HepG2 (cell line): ENCODE measurements around the gene VMO1. TPM values are rescaled to one million over a fixed set of nuclear protein-coding genes. Genes with fewer than 3 reads are reported as not detected.

Experiments
- ATF5 ChIP-seq: sonication (generic); formaldehyde crosslinking; IDR thresholded peaks from 2 replicates; pipeline ENCODE4 v1.4.0; 2020; ENCODE audit warnings: mild to moderate bottlenecking, low read depth, missing genetic modification reagents
- BORCS8-MEF2B ChIP-seq: sonication (generic); formaldehyde crosslinking; IDR thresholded peaks from 2 replicates; pipeline ENCODE4 v1.8.0; 2022; ENCODE audit warnings: mild to moderate bottlenecking, missing genetic modification reagents
- HOXA3 ChIP-seq: sonication (generic); formaldehyde crosslinking; IDR thresholded peaks from 2 replicates; pipeline ENCODE4 v1.5.0; 2020; ENCODE audit warnings: missing genetic modification reagents
- IRF9 ChIP-seq: sonication (generic); formaldehyde crosslinking; IDR thresholded peaks from 2 replicates; pipeline ENCODE4 v1.8.0; 2022; ENCODE audit warnings: missing genetic modification reagents, mild to moderate bottlenecking, borderline replicate concordance
- KDM1A ChIP-seq: IDR thresholded peaks from 2 replicates; pipeline ENCODE4 v1.6.1; 2016; ENCODE audit warnings: missing compliant biosample characterization
- KLF12 ChIP-seq: sonication (generic); formaldehyde crosslinking; IDR thresholded peaks from 2 replicates; pipeline ENCODE4 v1.4.0; 2020; ENCODE audit warnings: missing genetic modification reagents, borderline replicate concordance
- LRRFIP1 ChIP-seq: sonication (generic); formaldehyde crosslinking; conservative IDR thresholded peaks from 2 replicates; pipeline ENCODE4 v1.4.0; 2020; ENCODE audit warnings: missing genetic modification reagents
- MTA3 ChIP-seq: sonication (generic); formaldehyde crosslinking; IDR thresholded peaks from 2 replicates; pipeline ENCODE4 v1.4.0; 2020; ENCODE audit warnings: missing genetic modification reagents
- POLR2AphosphoS2 ChIP-seq: IDR thresholded peaks from 2 replicates; pipeline ENCODE4 v1.6.1; 2011; ENCODE audit warnings: low read depth, low read length, improper control_type of control experiment
- PRDM4 ChIP-seq: sonication (generic); formaldehyde crosslinking; IDR thresholded peaks from 2 replicates; pipeline ENCODE4 v1.9.0; 2021; ENCODE audit warnings: missing genetic modification reagents, borderline replicate concordance
- REL ChIP-seq: sonication (generic); formaldehyde crosslinking; conservative IDR thresholded peaks from 2 replicates; pipeline ENCODE4 v1.8.0; 2022; ENCODE audit warnings: mild to moderate bottlenecking, missing genetic modification reagents, moderate library complexity
- RNF219 ChIP-seq: sonication (generic); formaldehyde crosslinking; IDR thresholded peaks from 2 replicates; pipeline ENCODE4 v1.5.0; 2020; ENCODE audit warnings: mild to moderate bottlenecking, missing genetic modification reagents
- TBX3 ChIP-seq: fragments of 450-650 bp; IDR thresholded peaks from 2 replicates; pipeline ENCODE4 v1.6.1; 2017; ENCODE audit warnings: antibody characterized with exemption, mild to moderate bottlenecking, inconsistent platforms, borderline replicate concordance
- THAP11 ChIP-seq: IDR thresholded peaks from 2 replicates; pipeline ENCODE4 v1.6.1; 2016; ENCODE audit warnings: missing biosample characterization, missing genetic modification reagents
- ZNF503 ChIP-seq: sonication (generic); formaldehyde crosslinking; IDR thresholded peaks from 2 replicates; pipeline ENCODE4 v1.4.0; 2020; ENCODE audit warnings: missing genetic modification reagents
- ZNF580 ChIP-seq: IDR thresholded peaks from 2 replicates; pipeline ENCODE4 v1.6.1; 2016; ENCODE audit warnings: low read depth, borderline replicate concordance
- ZNF672 ChIP-seq: sonication (generic); formaldehyde crosslinking; IDR thresholded peaks from 2 replicates; pipeline ENCODE4 v1.8.1; 2022; ENCODE audit warnings: missing genetic modification reagents
- ZNF781 ChIP-seq: sonication (generic); formaldehyde crosslinking; IDR thresholded peaks from 2 replicates; pipeline ENCODE4 v1.5.1; 2020; ENCODE audit warnings: borderline replicate concordance, mild to moderate bottlenecking, missing genetic modification reagents; ENCODE audit errors: not compliant biosample characterization
- ZNF850 ChIP-seq: sonication (generic); formaldehyde crosslinking; conservative IDR thresholded peaks from 2 replicates; pipeline ENCODE4 v1.9.0; 2021; ENCODE audit warnings: mild to moderate bottlenecking, missing genetic modification reagents
- polyA plus RNA-seq, 8 experiments: library from polyadenylated mRNA; depleted of rRNA in 3 of 8; stranded (reverse) in 7 of 8; unstranded in 1 of 8; fragments of >200 nt; fragmentation: Illumina TruSeq in 4 of 8; extraction: Trizol in 4 of 8; gene quantifications; 2 replicates each; pipeline versions ENCODE4 v1.2.1 to v1.2.3, GENCODE V29; 2011 to 2016; ENCODE audit warnings: low read depth in 4 of 8, missing spikeins in 1 of 8, mixed read lengths in 1 of 8; ENCODE audit not compliant: insufficient read depth in 1 of 8
- total RNA-seq, 5 experiments: library from RNA; depleted of rRNA; stranded (reverse); fragments of >200 nt; fragmentation: Illumina TruSeq; extraction: Trizol; gene quantifications; 2 replicates each; pipeline ENCODE4 v1.2.3, GENCODE V29; 2016; ENCODE audit warnings: low read depth in 1 of 5

VMO1 gene
- total and polyA plus RNA-seq, 2 of the 13 experiments (the other 11 are each of a cell fraction or from before 2014, with no cell fraction given) = not detected

GRCh38 chr17:4751932-4752331 lies 34.2 kb downstream of the VMO1 start (continued):
- TF ChIP-seq ZNF580 (CRISPR knock-in tag) (0 out of 2 replicates have a peak, but pooled peaks have one; percentile 26), RNF219 (no peak), PRDM4 (CRISPR knock-in tag) (no peak), MTA3 (CRISPR knock-in tag) (no peak), HOXA3 (no peak), ZNF781 (CRISPR knock-in tag) (no peak), BORCS8-MEF2B (no peak), KDM1A (CRISPR knock-in tag) (peak; percentile 98), POLR2AphosphoS2 (no peak), KLF12 (no peak), TBX3 (no peak), REL (CRISPR knock-in tag) (no peak), THAP11 (CRISPR knock-in tag) (peak; percentile 62), ATF5 (no peak), LRRFIP1 (no peak), ZNF503 (CRISPR knock-in tag) (no peak), ZNF850 (CRISPR knock-in tag) (no peak), IRF9 (no peak), ZNF672 (no peak)
